Parathyroid adenoma (tissue), 2 donors: ENCODE results near the gene GOLGA6L10.
"Not testable (repeated sequence)": the region's sequence is repeated elsewhere in the genome, so short reads cannot be mapped to it uniquely, and the experiment has no call there.

Source experiments
- H2AFZ ChIP-seq: fragments of 300-600 bp; sonication (generic); one replicate; pipeline ENCODE4 v1.7.0; 2017; ENCODE audit warnings: antibody characterized with exemption, mild to moderate bottlenecking
- H3K27ac ChIP-seq: fragments of 300-600 bp; sonication (generic); one replicate; pipeline ENCODE4 v1.7.0; 2017
- H3K27me3 ChIP-seq: fragments of 300-600 bp; sonication (generic); one replicate; pipeline ENCODE4 v1.7.0; 2017; ENCODE audit warnings: low read length; ENCODE audit not compliant: control insufficient read depth, insufficient read depth
- H3K36me3 ChIP-seq: fragments of 300-600 bp; sonication (generic); one replicate; pipeline ENCODE4 v1.7.0; 2017; ENCODE audit warnings: low read length; ENCODE audit not compliant: control insufficient read depth, insufficient read depth
- H3K4me1 ChIP-seq: fragments of 300-600 bp; sonication (generic); one replicate; pipeline ENCODE4 v1.7.0; 2017; ENCODE audit warnings: control low read depth
- H3K4me2 ChIP-seq: fragments of 300-600 bp; sonication (generic); one replicate; pipeline ENCODE4 v1.7.0; 2017; ENCODE audit warnings: low read length
- H3K4me3 ChIP-seq: fragments of 300-600 bp; sonication (generic); one replicate; pipeline ENCODE4 v1.7.0; 2017; ENCODE audit warnings: low read depth, low read length
- H3K79me2 ChIP-seq: fragments of 300-600 bp; sonication (generic); one replicate; pipeline ENCODE4 v1.7.0; 2017; ENCODE audit warnings: control low read depth
- H3K9ac ChIP-seq: fragments of 300-600 bp; sonication (generic); one replicate; pipeline ENCODE4 v1.7.0; 2017; ENCODE audit warnings: mild to moderate bottlenecking
- H3K9me3 ChIP-seq: fragments of 300-600 bp; sonication (generic); one replicate; pipeline ENCODE4 v1.7.0; 2017; ENCODE audit warnings: low read length; ENCODE audit not compliant: control insufficient read depth
- donor health status: primary hyperparathyroidism.

GOLGA6L10 gene

DNA sequence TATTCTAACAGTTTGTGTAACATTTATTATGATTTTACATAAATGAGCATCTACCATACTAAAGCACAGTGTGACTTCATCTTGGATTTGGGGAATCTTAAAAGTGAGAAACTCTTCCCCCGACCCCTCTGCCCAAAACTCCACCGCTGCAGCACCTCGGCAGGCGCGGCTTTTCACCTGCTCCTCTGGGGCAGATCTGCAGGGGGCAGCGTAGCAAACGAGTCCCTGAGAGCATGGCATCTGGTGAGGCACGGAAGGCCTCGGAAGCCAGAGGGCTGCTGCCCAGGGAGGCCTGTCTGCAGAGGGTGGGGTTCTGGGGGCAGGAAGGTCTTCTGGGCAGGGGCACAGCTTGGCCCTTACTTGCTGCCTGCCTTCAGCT is 14.7 kb downstream of the GOLGA6L10 start:
- H3K27ac ChIP-seq, H3K4me1 ChIP-seq, H3K27me3 ChIP-seq, H2AFZ ChIP-seq, H3K79me2 ChIP-seq, H3K4me3 ChIP-seq, H3K36me3 ChIP-seq, H3K9ac ChIP-seq, H3K4me2 ChIP-seq, H3K9me3 ChIP-seq: not testable (repeated sequence)

DNA sequence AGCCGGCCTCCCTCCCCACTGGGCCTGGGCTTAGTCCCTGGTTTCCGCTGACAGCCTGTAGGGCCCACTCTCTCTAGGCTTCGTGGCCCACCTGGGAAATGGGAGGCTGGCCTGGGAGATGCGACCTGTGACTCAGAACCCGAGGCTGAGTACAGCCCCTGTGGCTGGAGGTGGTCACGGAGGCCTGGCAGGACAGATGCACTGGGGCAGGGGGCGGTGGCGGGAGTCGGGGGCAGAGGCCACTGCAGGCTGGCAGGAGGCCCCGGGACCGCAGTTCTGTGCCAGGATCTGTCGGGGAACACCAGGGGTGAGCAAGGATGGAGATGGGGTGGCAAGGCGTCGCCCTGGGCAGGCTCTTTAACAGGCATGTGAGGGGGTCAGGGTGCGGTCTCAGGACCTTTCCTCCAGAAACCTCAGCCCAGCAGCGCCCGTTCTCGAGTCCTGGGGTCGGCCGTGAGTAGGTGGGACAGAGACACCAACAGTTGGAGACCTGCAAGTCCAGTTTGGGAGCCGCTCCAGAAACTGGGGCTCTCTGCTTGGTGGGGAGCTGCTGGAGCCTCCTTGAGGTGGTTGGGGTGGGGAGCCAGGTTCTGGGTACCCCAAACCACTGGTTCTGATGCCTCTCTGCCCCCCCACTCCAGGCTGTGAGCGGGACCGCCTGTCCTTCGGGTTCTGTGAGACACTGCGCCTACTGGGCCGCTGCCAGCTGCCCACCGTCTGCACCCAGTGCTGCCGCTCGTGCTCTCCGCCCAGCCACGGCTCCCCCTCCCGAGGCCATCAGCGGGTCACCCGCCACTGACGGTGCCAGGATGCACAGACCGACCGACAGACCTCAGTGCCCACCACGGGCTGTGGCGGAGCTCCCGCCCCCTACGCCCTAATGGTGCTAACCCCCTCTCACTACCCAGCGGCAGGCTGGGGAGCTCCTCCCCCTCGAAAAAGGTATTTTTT is 15.4 kb downstream of the GOLGA6L10 start:
- H3K9ac ChIP-seq, H3K4me3 ChIP-seq, H3K4me2 ChIP-seq, H3K9me3 ChIP-seq, H3K79me2 ChIP-seq, H3K36me3 ChIP-seq, H3K4me1 ChIP-seq, H2AFZ ChIP-seq, H3K27me3 ChIP-seq, H3K27ac ChIP-seq: not testable (repeated sequence)

DNA sequence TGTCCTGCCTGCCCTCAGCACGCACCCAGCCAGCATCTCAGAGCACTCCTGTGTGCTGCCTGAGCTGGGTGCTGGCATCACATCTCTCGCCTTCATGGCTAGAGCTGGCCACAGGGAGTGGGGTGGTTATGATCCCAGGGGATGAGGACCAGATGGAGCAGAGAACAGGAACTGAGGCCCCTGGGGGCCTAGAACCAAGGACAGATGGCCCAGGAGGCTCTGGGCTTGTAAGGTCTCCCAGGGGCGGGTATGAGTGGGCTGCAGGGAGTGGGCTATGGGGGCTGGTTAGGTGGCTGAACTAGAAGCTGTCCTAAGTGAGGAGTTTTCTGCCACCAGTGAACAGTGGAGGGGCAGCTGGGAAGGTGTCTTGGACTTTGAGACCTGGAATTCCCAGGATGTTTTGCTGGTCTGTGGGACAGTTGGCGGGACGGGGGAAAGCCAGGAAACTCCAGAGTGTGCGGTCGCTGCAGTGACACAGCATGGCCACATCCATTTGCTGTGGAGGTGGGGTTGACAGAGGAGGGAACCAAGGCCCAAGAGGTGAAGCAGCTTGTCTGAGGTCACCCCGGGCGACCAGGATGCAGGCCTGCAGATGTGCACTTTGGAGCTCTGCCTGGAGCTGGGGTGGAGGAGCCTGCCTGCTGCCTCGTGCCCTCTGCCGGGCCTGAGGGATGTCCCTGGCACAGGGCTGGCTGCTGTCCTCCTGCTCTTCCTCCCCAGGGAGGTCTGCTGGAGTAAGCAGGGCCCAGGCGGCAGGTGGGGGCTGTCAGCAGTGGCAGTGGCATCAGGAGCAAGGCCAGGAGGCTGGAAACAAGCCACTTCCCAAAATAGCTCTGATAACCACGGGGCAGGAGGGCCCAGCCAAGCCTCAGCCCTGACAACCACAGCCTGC is 16.3 kb downstream of the GOLGA6L10 start:
- H3K27me3 ChIP-seq, H2AFZ ChIP-seq, H3K4me3 ChIP-seq, H3K36me3 ChIP-seq, H3K4me2 ChIP-seq, H3K4me1 ChIP-seq, H3K27ac ChIP-seq, H3K79me2 ChIP-seq, H3K9ac ChIP-seq, H3K9me3 ChIP-seq: not testable (repeated sequence)

DNA sequence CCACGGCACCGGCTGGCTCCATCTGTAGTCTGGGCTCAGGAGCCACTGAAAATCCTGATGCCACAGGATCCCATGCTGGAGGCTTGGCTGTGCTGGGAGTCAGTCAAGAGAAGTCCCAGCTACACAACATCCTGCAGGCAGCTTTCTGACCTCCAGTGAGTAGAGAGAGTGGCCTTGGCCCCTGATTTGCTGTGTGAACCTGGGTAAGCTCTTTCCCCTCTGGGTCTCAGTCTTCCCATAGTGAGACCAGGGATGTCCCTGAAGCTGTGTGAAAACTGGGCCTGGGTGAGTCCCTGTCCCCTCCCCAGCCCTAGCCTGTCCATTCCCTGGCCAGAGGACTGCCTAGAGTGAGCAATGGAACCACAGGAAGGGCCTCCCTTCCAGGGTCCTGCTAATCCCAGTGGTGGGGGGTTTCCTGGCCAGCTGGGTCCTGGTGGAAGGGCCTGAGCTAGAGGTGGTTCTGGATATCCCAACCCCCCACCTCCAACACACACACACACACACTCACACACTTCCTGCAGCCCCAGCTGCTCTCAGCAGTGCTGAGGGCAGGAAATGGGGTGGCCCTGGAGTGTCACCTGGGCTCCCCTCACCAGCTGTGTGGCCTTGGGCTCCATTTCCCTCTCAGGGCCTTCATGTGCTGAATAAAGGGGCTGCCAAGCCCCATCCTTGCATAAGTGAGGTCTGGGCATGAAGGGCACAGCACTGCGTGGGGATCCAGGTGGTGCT is 17.5 kb downstream of the GOLGA6L10 start:
- not testable (repeated sequence) for H3K4me1 ChIP-seq, H3K36me3 ChIP-seq, H3K27ac ChIP-seq, H3K9me3 ChIP-seq, H2AFZ ChIP-seq, H3K27me3 ChIP-seq, H3K9ac ChIP-seq, H3K4me2 ChIP-seq, H3K4me3 ChIP-seq, H3K79me2 ChIP-seq

DNA sequence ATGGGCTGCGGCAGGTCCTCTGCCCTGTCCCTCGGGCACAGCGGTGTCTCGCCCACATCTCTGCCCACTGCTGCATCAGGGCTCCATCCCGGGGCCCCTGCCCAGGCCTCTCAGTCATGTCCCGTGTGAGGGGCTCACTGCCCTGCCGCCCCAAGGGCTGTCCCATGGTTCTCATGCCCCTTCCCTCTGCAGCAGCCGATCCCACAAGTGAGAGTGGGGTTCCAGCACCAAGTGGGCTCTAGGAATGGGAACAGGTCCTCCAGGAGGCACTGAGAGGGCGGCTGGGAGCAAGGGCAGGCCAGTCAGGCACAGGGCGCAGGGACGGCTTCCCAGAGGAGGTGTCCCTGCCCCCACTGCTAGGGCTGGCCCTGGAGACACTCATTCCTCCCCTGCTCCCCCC is 18.4 kb downstream of the GOLGA6L10 start:
- not testable (repeated sequence) for H3K4me1 ChIP-seq, H2AFZ ChIP-seq, H3K27me3 ChIP-seq, H3K27ac ChIP-seq, H3K4me3 ChIP-seq, H3K79me2 ChIP-seq, H3K9me3 ChIP-seq, H3K36me3 ChIP-seq, H3K9ac ChIP-seq, H3K4me2 ChIP-seq

GRCh38 chr15:82329039-82329438 is 20.2 kb downstream of the GOLGA6L10 start:
- not testable (repeated sequence) for H3K4me1 ChIP-seq

GRCh38 chr15:82327372-82327771 is 21.9 kb downstream of the GOLGA6L10 start:
- not testable (repeated sequence) for H2AFZ ChIP-seq, H3K79me2 ChIP-seq, H3K27me3 ChIP-seq, H3K4me1 ChIP-seq, H3K4me2 ChIP-seq, H3K36me3 ChIP-seq, H3K27ac ChIP-seq, H3K9me3 ChIP-seq, H3K9ac ChIP-seq, H3K4me3 ChIP-seq

More at GRCh38 chr15:82329039-82329438, 20.2 kb downstream of the GOLGA6L10 start:
- H3K9me3 ChIP-seq, H3K36me3 ChIP-seq, H3K4me2 ChIP-seq, H3K79me2 ChIP-seq, H2AFZ ChIP-seq, H3K27me3 ChIP-seq, H3K27ac ChIP-seq, H3K9ac ChIP-seq, H3K4me3 ChIP-seq: not testable (repeated sequence)

GRCh38 chr15:82326896-82327295 is 22.4 kb downstream of the GOLGA6L10 start:
- not testable (repeated sequence) for H3K9ac ChIP-seq, H3K27ac ChIP-seq, H3K4me1 ChIP-seq, H3K36me3 ChIP-seq, H3K4me2 ChIP-seq, H2AFZ ChIP-seq, H3K27me3 ChIP-seq, H3K79me2 ChIP-seq, H3K9me3 ChIP-seq, H3K4me3 ChIP-seq

DNA sequence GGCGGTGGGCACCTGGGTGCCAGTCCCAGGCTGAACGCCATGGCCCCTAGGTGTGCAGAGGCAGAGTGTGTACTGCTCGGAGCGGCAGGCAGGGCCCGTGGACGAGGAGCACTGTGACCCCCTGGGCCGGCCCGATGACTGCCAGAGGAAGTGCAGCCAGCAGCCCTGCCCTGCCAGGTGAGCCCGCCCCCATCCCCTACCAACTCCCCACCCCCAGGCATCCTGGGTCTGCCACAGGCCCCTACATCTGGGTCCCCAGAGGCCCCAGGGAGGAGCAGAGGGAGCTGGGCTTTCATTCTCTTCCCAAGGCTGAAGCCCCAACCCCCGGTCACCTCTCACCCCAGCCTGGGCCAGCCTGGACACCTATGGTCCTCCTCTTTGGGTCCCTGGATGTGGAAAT is 23.6 kb downstream of the GOLGA6L10 start:
- H2AFZ ChIP-seq, H3K27me3 ChIP-seq, H3K27ac ChIP-seq, H3K4me3 ChIP-seq, H3K4me2 ChIP-seq, H3K4me1 ChIP-seq, H3K79me2 ChIP-seq, H3K9ac ChIP-seq, H3K9me3 ChIP-seq, H3K36me3 ChIP-seq: not testable (repeated sequence)

GRCh38 chr15:82324831-82325230 is 24.4 kb downstream of the GOLGA6L10 start:
- H3K4me3 ChIP-seq, H2AFZ ChIP-seq, H3K9me3 ChIP-seq, H3K27me3 ChIP-seq, H3K9ac ChIP-seq, H3K27ac ChIP-seq, H3K79me2 ChIP-seq, H3K36me3 ChIP-seq, H3K4me2 ChIP-seq, H3K4me1 ChIP-seq: not testable (repeated sequence)
